ENCODE measurements around the gene UPK3A.

UPK3A gene

DNA sequence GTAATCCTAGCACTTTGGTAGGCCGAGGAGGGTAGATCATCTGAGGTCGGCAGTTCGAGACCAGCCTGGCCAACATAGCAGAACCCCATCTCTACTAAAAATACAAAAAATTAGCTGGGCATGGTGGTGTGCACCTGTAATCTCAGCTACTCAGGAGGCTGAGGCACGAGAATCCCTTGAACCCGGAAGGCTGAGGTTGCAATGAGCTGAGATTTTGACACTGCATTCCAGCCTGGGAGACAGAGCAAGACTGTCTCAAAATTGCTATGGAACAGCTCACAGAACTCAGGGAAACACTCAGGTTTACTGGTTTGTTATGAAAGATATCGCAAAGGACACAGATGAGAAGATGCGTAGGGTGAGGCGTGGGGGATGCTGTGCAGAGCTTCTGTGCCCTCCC, 27.7 kb downstream of the UPK3A start:
- Histone ChIP-seq H3K4me3 (ENCODE audit: low read length) (no peak overlapping the region), H3K27me3 (ENCODE audit: insufficient read depth, low read length, poor library complexity) (no peaks in the 10 kb centered on the region), H4K5ac (ENCODE audit: low read length) (no peak overlapping the region), H3K4ac (ENCODE audit: low read depth, low read length) (no peak overlapping the region), H4K8ac (ENCODE audit: low read depth, low read length) (no peak overlapping the region), H2BK120ac (ENCODE audit: low read depth, low read length) (no peak overlapping the region), H3K4me1 (ENCODE audit: control insufficient read depth, low read depth, low read length) (peaks cover 13% of the 10 kb centered on the region), H2AK5ac (ENCODE audit: low read length) (no peak overlapping the region), H3K4me2 (ENCODE audit: low read length) (no peak overlapping the region), H3K79me1 (ENCODE audit: low read length) (peaks cover 23% of the 10 kb centered on the region), H3K56ac (ENCODE audit: low read length) (no peak overlapping the region), H3K9ac (ENCODE audit: low read length) (no peak overlapping the region), H3K27ac (ENCODE audit: low read depth, low read length) (no peak overlapping the region), H2BK15ac (replicated peaks; ENCODE audit: low read depth) (no peak overlapping the region), H3K36me3 (ENCODE audit: control insufficient read depth, insufficient read depth, low read length) (no peaks in the 10 kb centered on the region), H3K18ac (ENCODE audit: low read length) (no peak overlapping the region), H2BK5ac (ENCODE audit: low read length) (no peak overlapping the region), H3K79me2 (ENCODE audit: control insufficient read depth, insufficient read depth, low read length) (peaks cover 25% of the 10 kb centered on the region), H3K23ac (ENCODE audit: low read length) (no peak overlapping the region)
- DNase-seq = no peak
- no CpG with 5 or more reads among the region's 8 CpGs for WGBS (ENCODE audit: extremely low coverage, insufficient coverage, low lambda C conversion rate)

- H4K8ac ChIP-seq (ENCODE audit: low read depth, low read length) = no peak overlapping the region
- H2BK120ac ChIP-seq (ENCODE audit: low read depth, low read length) = no peak overlapping the region
- no peak overlapping the region for H3K4ac ChIP-seq (ENCODE audit: low read depth, low read length)
- no peak overlapping the region for H3K4me3 ChIP-seq (ENCODE audit: low read length)
- no peak overlapping the region for H2BK5ac ChIP-seq (ENCODE audit: low read length)
- H3K23ac ChIP-seq (ENCODE audit: low read length) = no peak overlapping the region
- no peak overlapping the region for H3K18ac ChIP-seq (ENCODE audit: low read length)
- no CpG with 5 or more reads among the region's 4 CpGs for WGBS (ENCODE audit: extremely low coverage, insufficient coverage, low lambda C conversion rate)
- H3K27ac ChIP-seq (ENCODE audit: low read depth, low read length) = no peak overlapping the region
- no peaks in the 10 kb centered on the region for H3K36me3 ChIP-seq (ENCODE audit: control insufficient read depth, insufficient read depth, low read length)
- H3K9ac ChIP-seq (ENCODE audit: low read length) = no peak overlapping the region
- no peak overlapping the region for H2BK15ac ChIP-seq (replicated peaks; ENCODE audit: low read depth)
- H3K4me2 ChIP-seq (ENCODE audit: low read length) = no peak overlapping the region
- no peak overlapping the region for H4K5ac ChIP-seq (ENCODE audit: low read length)
- peaks cover 25% of the 10 kb centered on the region for H3K79me1 ChIP-seq (ENCODE audit: low read length)
- peaks cover 13% of the 10 kb centered on the region for H3K4me1 ChIP-seq (ENCODE audit: control insufficient read depth, low read depth, low read length)
- H3K27me3 ChIP-seq (ENCODE audit: insufficient read depth, low read length, poor library complexity) = no peaks in the 10 kb centered on the region
- no peak overlapping the region for H3K56ac ChIP-seq (ENCODE audit: low read length)
- peaks cover 27% of the 10 kb centered on the region for H3K79me2 ChIP-seq (ENCODE audit: control insufficient read depth, insufficient read depth, low read length)
- peak; percentile 96 for DNase-seq
- H2AK5ac ChIP-seq (ENCODE audit: low read length) = no peak overlapping the region
Observed at GRCh38 chr22:45312856-45313255, 28.1 kb downstream of the UPK3A start.

DNA sequence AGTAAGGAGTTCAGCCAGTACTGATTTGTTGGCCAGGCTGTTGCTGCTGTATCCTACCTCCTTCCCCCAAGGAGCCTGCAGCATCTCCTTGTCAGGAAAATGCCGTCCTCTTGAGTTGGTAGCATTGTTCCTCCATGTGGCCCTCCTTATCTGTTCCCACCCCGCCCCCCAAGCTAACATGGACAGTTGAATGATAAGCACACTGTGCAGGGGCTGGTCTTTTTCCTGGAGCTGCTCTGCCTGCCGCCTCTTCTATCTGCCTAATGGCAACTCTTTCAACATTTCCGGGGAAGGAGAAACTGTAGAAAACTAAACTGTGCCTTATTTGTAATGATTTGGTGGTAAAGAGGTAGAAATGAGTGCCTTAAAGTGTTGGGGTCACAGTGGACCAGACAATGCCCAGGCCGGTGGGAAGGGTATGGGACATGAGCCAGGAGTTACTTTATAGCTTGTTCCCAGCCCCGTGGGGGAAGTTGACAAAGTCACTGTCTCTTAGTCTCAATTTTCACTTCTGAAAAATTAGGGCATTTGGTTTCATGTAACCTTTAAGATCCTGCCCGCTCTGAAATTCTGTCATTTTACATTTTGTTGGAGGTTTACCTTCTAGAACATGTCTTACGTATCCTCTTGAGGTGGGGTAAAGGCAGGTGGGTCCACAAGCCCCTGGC, 29.4 kb downstream of the UPK3A start:
- H3K18ac ChIP-seq (ENCODE audit: low read length) = no peak overlapping the region
- H2BK5ac ChIP-seq (ENCODE audit: low read length) = no peak overlapping the region
- no peak overlapping the region for H3K4ac ChIP-seq (ENCODE audit: low read depth, low read length)
- peaks cover 32% of the 10 kb centered on the region for H3K79me2 ChIP-seq (ENCODE audit: control insufficient read depth, insufficient read depth, low read length)
- no peak overlapping the region for H3K9ac ChIP-seq (ENCODE audit: low read length)
- no peaks in the 10 kb centered on the region for H3K27me3 ChIP-seq (ENCODE audit: insufficient read depth, low read length, poor library complexity)
- no peak overlapping the region for H2BK120ac ChIP-seq (ENCODE audit: low read depth, low read length)
- H4K8ac ChIP-seq (ENCODE audit: low read depth, low read length) = no peak overlapping the region
- H3K27ac ChIP-seq (ENCODE audit: low read depth, low read length) = no peak overlapping the region
- no CpG with 5 or more reads among the region's 8 CpGs for WGBS (ENCODE audit: extremely low coverage, insufficient coverage, low lambda C conversion rate)
- peaks cover 11% of the 10 kb centered on the region for H3K4me1 ChIP-seq (ENCODE audit: control insufficient read depth, low read depth, low read length)
- H3K36me3 ChIP-seq (ENCODE audit: control insufficient read depth, insufficient read depth, low read length) = no peaks in the 10 kb centered on the region
- peak overlapping the region; percentile 68 for H3K56ac ChIP-seq (ENCODE audit: low read length)
- no peak overlapping the region for H2BK15ac ChIP-seq (replicated peaks; ENCODE audit: low read depth)
- H2AK5ac ChIP-seq (ENCODE audit: low read length) = no peak overlapping the region
- H3K23ac ChIP-seq (ENCODE audit: low read length) = no peak overlapping the region
- no peak overlapping the region for H4K5ac ChIP-seq (ENCODE audit: low read length)
- H3K4me3 ChIP-seq (ENCODE audit: low read length) = no peak overlapping the region
- peaks cover 29% of the 10 kb centered on the region for H3K79me1 ChIP-seq (ENCODE audit: low read length)
- peak; percentile 77 for DNase-seq
- H3K4me2 ChIP-seq (ENCODE audit: low read length) = no peak overlapping the region

GRCh38 chr22:45314786-45315185, 30.0 kb downstream of the UPK3A start:
- peaks cover 11% of the 10 kb centered on the region for H3K4me1 ChIP-seq (ENCODE audit: control insufficient read depth, low read depth, low read length)
- H2BK5ac ChIP-seq (ENCODE audit: low read length) = no peak overlapping the region
- H3K27ac ChIP-seq (ENCODE audit: low read depth, low read length) = no peak overlapping the region
- no peak overlapping the region for H3K23ac ChIP-seq (ENCODE audit: low read length)
- H3K79me1 ChIP-seq (ENCODE audit: low read length) = peaks cover 29% of the 10 kb centered on the region
- no peak overlapping the region for H3K56ac ChIP-seq (ENCODE audit: low read length)
- no peak overlapping the region for H3K4me2 ChIP-seq (ENCODE audit: low read length)
- H2BK120ac ChIP-seq (ENCODE audit: low read depth, low read length) = no peak overlapping the region
- H2BK15ac ChIP-seq (replicated peaks; ENCODE audit: low read depth) = no peak overlapping the region
- H3K4me3 ChIP-seq (ENCODE audit: low read length) = no peak overlapping the region
- no CpG with 5 or more reads among the region's 6 CpGs for WGBS (ENCODE audit: extremely low coverage, insufficient coverage, low lambda C conversion rate)
- H3K4ac ChIP-seq (ENCODE audit: low read depth, low read length) = no peak overlapping the region
- H3K79me2 ChIP-seq (ENCODE audit: control insufficient read depth, insufficient read depth, low read length) = peaks cover 34% of the 10 kb centered on the region
- H3K9ac ChIP-seq (ENCODE audit: low read length) = no peak overlapping the region
- H3K36me3 ChIP-seq (ENCODE audit: control insufficient read depth, insufficient read depth, low read length) = no peaks in the 10 kb centered on the region
- no peak overlapping the region for H2AK5ac ChIP-seq (ENCODE audit: low read length)
- no peak for DNase-seq
- H4K5ac ChIP-seq (ENCODE audit: low read length) = no peak overlapping the region
- H3K27me3 ChIP-seq (ENCODE audit: insufficient read depth, low read length, poor library complexity) = no peaks in the 10 kb centered on the region
- H3K18ac ChIP-seq (ENCODE audit: low read length) = no peak overlapping the region
- no peak overlapping the region for H4K8ac ChIP-seq (ENCODE audit: low read depth, low read length)

DNA sequence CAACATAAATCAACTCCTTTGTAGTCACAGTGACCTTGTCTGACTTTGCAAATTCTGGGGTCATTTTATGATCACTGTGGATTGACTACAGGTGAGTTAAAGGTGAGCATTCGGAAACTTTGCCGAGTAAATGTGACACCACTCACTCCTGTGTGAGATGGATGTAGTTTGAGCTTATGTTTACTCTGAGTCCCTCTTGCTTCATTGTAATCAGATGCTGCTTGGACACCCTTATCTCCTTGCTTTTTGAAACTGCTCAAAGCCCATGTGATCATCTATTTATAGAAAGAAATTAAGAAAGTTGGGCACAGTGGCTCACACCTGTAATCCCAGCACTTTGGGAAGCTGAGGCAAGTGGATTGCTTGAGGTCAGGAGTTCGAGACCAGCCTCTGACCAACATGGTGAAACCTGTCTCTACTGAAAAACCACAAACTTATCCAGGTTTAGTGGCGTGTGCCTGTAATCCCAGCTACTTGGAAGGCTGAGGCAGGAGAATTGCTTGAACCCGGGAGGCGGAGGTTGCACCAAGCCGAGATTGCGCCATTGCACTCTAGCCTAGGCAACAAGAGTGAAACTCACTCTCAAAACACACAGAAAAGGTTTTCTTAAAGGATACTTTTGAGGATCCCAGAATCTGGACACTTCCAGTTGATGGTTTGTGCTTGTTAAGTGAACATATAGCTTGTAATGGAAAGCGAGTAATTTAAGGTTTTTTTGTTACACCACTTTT, 32.2 kb downstream of the UPK3A start:
- Histone ChIP-seq H3K79me2 (ENCODE audit: control insufficient read depth, insufficient read depth, low read length) (peaks cover 31% of the 10 kb centered on the region), H3K18ac (ENCODE audit: low read length) (no peak overlapping the region), H3K27me3 (ENCODE audit: insufficient read depth, low read length, poor library complexity) (no peaks in the 10 kb centered on the region), H3K56ac (ENCODE audit: low read length) (no peak overlapping the region), H3K4me1 (ENCODE audit: control insufficient read depth, low read depth, low read length) (peaks cover 7% of the 10 kb centered on the region), H3K4me3 (ENCODE audit: low read length) (no peak overlapping the region), H3K23ac (ENCODE audit: low read length) (no peak overlapping the region), H2AK5ac (ENCODE audit: low read length) (no peak overlapping the region), H3K79me1 (ENCODE audit: low read length) (peaks cover 22% of the 10 kb centered on the region), H2BK5ac (ENCODE audit: low read length) (no peak overlapping the region), H4K8ac (ENCODE audit: low read depth, low read length) (no peak overlapping the region), H2BK15ac (replicated peaks; ENCODE audit: low read depth) (no peak overlapping the region), H3K36me3 (ENCODE audit: control insufficient read depth, insufficient read depth, low read length) (no peaks in the 10 kb centered on the region), H3K4me2 (ENCODE audit: low read length) (no peak overlapping the region), H2BK120ac (ENCODE audit: low read depth, low read length) (no peak overlapping the region), H3K4ac (ENCODE audit: low read depth, low read length) (no peak overlapping the region), H3K9ac (ENCODE audit: low read length) (no peak overlapping the region), H3K27ac (ENCODE audit: low read depth, low read length) (no peak overlapping the region), H4K5ac (ENCODE audit: low read length) (no peak overlapping the region)
- WGBS (ENCODE audit: extremely low coverage, insufficient coverage, low lambda C conversion rate) = no CpG with 5 or more reads among the region's 9 CpGs
- DNase-seq = no peak

All from mesendoderm (in vitro differentiated cells).